Vagina (tissue), 2 donors: ENCODE results near the gene IL1F10.

Source experiments
- POLR2A ChIP-seq, 2 donors: fragments of 450-650 bp; IDR thresholded peaks; one replicate each; pipeline ENCODE4 v1.6.1; 2017; ENCODE audit warnings: antibody characterized with exemption in 2 of 2, mild to moderate bottlenecking in 2 of 2, moderate library complexity in 2 of 2
- POLR2AphosphoS5 ChIP-seq, 2 donors: sonication (generic); formaldehyde crosslinking; IDR thresholded peaks; one replicate each; pipeline ENCODE4 v1.9.0; 2017; ENCODE audit warnings: antibody characterized with exemption in 2 of 2, mild to moderate bottlenecking in 2 of 2, low read depth in 1 of 2; ENCODE audit not compliant: insufficient read depth in 1 of 2
- TF ChIP-seq, protein P1 (sequence below), 3 experiments: fragments of 450-650 bp in 2 of 3; fragments of 200-600 bp in 1 of 3; sonication (generic) in 1 of 3; IDR thresholded peaks; one replicate each; pipeline ENCODE4 v1.5.1; 2017 to 2019; ENCODE audit warnings: antibody characterized with exemption in 3 of 3, mild to moderate bottlenecking in 2 of 3, moderate library complexity in 2 of 3

DNA sequence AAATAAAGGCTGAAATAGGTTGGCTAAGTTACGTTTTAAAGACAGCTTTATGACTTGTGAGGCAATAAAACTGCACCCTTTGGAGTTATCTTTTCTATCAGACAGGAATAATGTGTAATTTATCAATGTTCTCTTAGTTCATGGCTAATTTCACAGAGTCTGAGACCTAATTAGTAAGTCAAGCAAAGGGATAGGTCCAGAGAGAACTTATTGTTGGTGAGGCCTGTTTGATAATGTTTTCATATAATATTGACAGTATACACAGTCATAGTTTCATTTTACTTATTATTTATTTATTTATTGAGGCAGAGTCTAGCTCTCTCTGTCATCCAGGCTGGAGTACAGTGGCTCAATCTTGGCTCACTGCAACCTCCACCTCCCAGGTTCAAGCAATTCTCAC, 10.7 kb upstream of the IL1F10 start:
- TF ChIP-seq, protein P1, sequence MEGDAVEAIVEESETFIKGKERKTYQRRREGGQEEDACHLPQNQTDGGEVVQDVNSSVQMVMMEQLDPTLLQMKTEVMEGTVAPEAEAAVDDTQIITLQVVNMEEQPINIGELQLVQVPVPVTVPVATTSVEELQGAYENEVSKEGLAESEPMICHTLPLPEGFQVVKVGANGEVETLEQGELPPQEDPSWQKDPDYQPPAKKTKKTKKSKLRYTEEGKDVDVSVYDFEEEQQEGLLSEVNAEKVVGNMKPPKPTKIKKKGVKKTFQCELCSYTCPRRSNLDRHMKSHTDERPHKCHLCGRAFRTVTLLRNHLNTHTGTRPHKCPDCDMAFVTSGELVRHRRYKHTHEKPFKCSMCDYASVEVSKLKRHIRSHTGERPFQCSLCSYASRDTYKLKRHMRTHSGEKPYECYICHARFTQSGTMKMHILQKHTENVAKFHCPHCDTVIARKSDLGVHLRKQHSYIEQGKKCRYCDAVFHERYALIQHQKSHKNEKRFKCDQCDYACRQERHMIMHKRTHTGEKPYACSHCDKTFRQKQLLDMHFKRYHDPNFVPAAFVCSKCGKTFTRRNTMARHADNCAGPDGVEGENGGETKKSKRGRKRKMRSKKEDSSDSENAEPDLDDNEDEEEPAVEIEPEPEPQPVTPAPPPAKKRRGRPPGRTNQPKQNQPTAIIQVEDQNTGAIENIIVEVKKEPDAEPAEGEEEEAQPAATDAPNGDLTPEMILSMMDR (IDR thresholded peaks at IDR 0.05), result no peak
- TF ChIP-seq POLR2A (IDR thresholded peaks at IDR 0.05) (no peak), POLR2AphosphoS5 (IDR thresholded peaks at IDR 0.05; ENCODE audit: insufficient read depth in 1 of 2, low read depth in 1 of 2) (no peak)
